Hematopoietic multipotent progenitor cell (in vitro differentiated cells): Measurements from ENCODE around the gene NAA40. TPM values are rescaled to one million over a fixed set of nuclear protein-coding genes. Genes with fewer than 3 reads are reported as not detected.
A peak's percentile ranks its signal among the peaks of the same experiment; 100 is the strongest.

Experiments used
- DNase-seq, 3 donors: peaks; one replicate each; pipeline ENCODE4 v3.0.0-alpha.2; 2011 to 2015; ENCODE audit warnings: low read depth in 2 of 3, low spot score in 2 of 3
- total RNA-seq: library from RNA; depleted of rRNA; stranded (reverse); fragments of >200 nt; gene quantifications from one replicate; pipeline ENCODE4 v1.2.3, GENCODE V29; 2012

The NAA40 gene
- total RNA-seq, result 13.5 TPM

DNA sequence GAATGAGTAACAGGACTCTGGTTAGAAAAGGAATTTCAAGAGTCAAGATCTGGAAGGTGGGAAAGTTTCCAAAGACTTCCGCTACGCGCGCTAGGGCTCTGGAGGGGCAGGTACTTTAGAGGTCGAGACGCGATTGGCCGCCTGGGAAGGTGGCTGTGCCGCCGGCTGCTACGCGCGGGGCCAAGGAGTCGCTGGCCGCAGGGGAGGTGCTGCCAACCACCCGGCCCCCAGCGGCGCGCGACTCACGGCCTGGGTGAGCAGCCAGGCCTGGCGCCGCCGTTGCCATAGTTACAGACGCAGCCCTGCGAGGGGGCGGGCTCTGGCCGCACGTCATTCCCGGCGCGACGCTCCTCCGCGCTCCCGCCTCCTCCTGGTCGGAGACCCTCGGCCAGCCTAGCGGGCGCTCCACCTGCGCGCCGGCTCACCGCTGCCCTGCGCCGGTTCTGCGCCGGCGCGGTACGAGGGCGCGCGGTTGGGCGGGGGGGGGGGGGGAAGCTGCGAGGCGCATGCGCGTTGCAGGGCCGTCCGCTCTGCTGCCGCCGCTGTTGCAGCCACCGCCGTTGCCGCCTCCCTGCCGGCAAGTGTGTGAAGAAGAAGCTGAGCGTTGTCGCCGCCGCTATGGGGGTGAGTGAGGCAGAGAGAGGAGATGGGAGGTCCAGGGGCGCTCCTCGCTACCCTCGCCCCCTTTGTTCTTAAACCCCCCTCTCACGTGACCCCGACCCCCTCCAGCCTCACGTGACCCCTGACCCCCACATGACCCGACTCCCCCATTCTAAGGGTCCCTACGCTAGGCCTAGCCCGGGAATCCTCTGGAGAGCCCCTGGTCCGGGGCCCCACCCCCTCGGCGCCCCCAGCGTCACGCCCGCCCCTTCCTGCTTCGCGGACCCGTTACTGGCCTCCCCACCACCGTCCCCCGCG lies at the start of gene NAA40:
Gene NAA40, plus strand, starts transcription at position 524 of the 918 bp plus-strand sequence. Its CDS starts 95 bp downstream, at position 619.
- DNase-seq, result peak; percentile 93 to 98 (median 97)

DNA sequence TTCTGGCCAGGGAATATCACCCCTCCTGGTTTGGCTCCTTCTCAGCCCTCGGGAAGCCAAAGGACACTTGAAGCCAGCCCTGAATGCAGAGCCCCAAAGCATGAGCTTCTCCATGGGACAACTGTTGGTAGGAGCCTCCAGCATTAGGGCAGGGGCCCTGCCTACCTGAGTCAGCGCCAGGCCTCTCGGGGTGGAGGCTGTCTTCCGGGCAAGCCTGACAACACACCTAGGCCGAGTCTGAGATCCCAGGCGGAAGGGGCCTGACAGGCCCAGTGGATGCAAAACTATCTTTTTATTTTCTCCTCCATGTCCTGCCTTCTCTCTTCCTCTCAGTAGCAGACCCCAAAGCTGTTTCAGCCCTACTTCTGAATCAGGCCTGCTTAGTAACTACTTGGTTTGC lies 49.5 kb upstream of the NAA40 start:
- DNase-seq, result no peak

DNA sequence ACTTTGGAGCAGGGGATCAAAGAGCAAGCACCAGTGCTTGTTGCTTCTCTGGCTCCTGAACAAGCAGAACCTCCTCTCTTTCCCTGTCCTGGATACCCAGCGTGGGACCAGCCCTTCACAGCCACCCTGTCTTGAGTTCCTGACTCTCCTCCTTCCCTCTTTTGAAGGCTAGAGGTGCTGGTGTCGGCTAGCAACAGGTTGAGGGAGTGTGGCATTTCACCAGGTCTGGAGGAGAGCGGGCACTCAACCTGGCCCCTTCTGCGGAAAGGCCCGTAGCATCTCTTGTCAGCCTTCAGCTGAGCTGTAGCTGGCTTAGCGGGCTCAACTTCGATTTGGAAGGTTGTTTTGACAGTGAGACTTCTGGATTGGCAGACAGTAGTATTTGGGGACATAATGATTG lies 48.4 kb upstream of the NAA40 start:
- no peak for DNase-seq

DNA sequence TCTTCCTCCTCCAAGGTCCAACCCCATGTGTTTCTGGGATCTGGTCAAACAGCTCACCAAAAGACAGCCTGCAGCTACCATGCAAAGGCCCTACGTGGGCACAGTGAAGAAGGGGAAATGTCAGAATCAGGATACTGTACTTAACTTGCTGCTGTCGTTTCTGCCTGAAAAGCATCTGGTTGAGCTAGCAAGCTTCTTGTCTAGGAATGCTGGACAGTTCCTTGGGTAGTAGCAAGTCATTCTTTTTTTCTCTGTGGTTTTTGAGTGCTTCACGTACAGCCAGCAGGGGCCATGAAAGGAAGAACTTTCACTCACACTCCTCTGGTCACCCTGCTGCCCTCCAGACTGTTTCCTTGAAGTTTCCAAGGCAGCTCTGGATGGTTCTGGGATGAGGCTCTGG lies 46.6 kb upstream of the NAA40 start:
- DNase-seq, result peak in 1 of 3 donors; percentile 55

DNA sequence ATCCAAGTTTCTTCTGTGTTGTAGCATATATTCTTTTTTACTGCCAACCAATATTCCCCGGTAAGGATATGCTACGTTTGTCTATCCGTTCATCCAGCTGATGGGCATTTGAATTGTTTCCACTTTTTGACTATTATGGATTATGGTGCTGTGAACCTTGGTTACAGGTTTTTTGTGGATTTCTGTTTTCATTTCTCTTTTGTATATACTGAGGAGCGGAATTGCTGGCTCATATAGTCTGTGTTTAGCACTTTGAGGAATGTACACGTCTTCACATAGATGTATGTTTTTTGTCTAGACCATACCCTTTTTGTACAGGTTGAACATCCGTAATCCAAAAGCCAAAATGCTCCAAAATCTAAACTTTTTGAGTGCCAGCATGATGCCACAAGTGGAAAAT lies 45.4 kb upstream of the NAA40 start:
- DNase-seq, result no peak

DNA sequence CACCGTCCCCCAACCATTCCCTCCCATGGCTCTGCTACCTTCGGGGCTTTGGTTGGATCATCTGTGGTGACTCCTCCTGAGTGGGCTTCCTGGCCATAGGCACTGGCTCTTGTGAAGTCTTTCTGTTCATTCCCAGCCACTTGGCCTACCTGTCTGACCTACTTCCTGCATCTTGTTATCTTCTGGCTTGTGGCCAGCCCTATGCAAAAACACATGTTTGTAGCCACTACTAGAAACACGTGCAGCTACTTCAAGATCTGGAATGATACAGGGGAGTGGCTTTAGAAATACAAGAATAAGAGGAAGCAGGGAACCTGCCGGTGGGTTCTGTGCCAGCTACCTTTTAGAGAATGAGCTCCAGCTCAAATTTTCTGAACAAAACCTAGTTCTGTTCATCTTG lies 42.7 kb upstream of the NAA40 start:
- DNase-seq, result no peak

DNA sequence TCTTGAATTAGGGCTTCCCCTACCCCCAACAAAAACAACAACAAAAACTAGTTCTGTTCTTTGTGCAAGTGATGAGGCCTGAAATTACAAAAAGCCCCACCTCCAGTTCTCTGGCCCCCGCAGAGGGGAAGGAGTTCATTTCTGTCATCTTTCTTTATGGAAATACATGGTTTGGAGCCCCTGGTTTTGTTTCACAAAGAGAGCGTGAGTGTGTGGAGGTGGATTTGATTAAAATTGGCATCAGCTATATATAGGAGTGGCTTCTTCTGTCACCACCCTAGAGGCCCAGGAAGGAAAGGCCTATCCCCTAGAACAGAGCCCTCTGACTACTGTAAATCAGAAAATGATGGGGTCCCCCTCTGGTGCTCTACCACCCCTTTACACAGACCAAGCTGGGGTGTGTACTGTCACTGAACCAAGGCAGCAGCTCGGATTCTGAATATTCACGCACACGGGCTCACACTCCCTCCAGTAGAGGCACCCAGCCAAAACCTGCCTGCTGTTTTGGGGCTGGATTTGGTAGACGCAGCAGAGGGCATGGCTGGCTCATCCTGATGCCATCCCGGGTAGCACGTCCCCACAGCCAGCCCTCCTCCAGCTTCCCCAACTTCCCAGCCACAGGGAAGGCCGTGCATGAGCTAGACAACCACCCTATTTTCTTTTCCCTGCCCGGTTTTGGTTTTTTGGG lies 41.2 kb upstream of the NAA40 start:
- no peak for DNase-seq

DNA sequence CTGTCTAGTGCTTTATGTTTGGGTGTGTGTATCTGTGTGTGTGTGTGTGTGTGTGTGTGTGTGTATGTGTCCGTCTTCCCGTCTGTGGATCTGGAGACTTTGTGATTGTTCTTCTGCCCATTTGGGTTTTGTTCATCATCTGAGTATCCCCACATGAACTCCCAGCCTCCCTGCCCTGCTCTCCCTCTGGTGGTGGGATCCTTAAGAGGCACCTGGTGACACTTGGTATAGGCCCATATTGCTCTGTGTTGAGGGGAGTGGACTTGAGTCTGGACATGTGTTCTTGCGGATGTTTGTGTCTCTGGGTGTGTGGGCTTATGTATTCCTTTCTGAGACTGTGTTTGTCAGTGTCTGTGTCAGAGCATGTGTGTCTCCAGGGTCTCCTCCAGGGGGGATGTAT lies 37.1 kb upstream of the NAA40 start:
- peak in 1 of 3 donors; percentile 60 for DNase-seq

DNA sequence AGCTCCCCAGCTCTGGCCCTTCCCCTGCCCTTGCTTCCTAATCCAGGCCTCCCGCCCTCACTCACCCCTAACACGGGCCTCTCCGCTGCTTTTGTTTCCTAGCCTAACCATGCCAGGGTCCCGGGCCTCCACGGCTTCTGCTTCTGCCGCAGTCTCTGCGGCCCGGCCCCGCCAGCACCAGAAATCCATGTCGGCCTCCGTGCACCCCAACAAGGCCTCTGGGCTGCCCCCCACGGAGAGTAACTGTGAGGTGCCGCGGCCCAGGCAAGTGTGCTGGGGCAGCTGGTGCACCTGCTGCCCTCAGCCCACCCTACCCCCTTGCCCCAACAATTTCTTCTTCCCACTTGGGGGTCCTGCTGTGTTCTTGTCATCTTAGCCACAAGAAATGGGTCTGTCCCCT lies 34.9 kb upstream of the NAA40 start:
- no peak for DNase-seq

DNA sequence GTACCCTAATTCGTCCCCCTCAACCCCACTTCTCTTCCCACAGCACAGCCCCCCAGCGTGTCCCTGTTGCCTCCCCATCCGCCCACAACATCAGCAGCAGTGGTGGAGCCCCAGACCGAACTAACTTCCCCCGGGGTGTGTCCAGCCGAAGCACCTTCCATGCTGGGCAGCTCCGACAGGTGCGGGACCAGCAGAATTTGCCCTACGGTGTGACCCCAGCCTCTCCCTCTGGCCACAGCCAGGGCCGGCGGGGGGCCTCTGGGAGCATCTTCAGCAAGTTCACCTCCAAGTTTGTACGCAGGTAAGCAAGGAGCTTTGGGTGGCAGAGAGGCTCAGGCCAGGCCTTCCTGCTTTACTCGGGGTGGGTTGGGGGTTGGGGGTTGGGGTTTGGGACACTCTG lies 34.1 kb upstream of the NAA40 start:
- DNase-seq, result no peak

DNA sequence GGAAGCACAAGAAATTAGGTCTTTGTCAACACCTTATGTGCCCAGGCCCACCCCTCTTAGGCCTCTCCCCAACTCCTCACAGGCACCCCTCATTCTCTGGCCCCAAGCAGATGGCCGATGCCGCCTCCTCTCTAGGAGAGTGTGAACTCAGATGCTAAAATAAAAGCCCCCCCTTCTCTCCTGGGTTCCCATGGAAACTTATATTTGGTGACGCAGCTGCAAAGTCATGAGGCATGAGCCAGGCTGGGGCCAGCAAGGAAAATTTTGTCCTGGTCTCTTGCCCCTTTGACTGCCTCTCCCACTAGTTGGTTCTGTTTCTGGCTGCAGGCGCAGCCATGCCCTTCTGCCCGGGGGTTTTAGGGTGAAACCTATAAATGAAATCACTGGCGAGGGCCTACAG lies 33.6 kb upstream of the NAA40 start:
- DNase-seq, result no peak

DNA sequence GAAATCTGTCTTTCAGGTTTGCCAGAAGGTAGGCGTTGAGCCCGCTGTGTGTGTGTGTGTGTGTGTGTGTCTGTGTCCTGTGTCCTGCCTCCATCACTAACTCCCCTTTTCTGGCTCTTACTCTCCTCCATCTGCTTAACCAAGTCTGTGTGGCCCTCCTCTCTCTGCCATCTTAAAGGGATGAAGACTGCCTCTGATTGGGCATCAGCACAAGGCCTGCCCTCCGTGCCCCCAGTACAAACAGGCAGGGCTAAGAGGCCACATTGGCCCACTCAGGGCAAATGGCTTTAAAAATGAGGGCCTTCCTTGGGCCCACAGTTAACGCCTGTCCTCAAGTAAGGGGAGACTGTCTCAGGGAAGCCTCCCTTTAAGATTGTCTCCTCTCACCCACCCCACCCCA lies 32.7 kb upstream of the NAA40 start:
- no peak for DNase-seq

DNA sequence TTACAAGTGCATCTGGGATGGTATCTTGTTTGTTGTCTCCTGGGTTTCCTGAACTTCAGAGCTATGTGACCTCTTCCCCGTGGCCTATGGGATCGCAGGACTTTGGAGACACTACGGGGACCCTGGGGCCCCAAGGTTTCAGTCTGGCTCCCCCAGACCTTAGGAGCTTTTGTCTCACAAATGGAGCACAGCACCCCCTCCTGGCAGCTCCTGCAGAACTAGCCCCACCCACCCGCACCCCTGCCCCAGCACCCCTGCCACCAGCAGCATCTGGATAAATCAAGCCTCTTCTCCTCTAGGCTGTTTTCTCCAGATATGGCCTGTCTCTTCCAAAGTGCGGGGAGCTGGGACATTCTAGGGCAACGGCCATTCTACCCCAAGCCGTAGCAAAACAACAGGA lies 32.2 kb upstream of the NAA40 start:
- peak in 1 of 3 donors; percentile 60 for DNase-seq

DNA sequence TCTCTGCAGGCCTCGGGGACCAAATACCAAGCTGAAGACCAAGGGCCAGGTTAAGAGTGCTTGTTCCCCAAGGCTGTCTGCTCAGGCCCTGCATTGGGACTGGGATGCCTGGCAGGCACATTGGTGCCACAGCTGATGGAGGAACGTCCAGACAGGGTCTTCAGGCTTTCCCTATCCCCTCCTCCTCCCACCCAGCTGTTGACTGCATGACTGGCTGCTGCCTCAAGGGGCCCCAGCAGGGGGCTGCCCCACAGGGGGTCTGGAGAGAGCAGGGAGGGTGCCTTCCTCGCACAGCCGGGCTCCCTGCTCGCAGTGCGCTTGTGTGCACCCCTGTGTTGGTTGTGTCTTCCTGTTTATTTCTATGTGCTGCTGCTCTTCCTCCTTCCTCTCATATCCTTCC lies 31.7 kb upstream of the NAA40 start:
- no peak for DNase-seq

DNA sequence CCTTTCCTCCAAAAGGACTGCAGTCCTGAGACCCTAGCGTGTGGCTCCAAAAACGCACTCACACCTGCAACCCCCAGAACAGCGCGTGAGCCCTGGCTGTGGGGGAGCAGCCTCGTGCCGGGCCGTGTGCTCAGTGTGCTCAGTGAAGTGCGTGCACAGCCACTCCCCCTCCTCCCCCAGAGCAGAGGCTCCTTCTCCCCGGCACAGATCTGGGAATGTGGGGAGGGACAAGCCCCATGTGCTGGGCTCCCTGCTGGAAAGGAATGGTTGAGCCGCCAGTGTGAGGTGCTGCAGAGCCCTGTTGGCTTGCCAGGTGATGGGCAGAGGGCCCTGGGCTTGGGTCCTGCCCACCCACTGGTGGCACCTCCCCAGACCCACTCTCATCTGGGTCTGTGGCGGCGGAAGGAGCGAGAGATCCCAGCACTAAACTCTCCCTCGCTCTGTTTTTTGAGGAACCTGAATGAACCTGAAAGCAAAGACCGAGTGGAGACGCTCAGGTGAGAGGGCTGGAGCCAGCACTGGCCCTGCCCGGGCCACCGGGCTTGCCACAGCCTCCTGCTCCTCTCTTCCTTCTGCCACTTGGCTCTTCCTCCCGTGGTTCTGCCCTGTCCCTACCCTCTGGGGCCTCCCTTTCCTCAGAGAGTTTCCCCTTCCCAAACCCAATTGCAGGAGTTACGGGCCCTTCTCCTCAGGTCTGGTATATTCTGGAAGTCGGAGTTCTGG lies 30.8 kb upstream of the NAA40 start:
- no peak for DNase-seq

DNA sequence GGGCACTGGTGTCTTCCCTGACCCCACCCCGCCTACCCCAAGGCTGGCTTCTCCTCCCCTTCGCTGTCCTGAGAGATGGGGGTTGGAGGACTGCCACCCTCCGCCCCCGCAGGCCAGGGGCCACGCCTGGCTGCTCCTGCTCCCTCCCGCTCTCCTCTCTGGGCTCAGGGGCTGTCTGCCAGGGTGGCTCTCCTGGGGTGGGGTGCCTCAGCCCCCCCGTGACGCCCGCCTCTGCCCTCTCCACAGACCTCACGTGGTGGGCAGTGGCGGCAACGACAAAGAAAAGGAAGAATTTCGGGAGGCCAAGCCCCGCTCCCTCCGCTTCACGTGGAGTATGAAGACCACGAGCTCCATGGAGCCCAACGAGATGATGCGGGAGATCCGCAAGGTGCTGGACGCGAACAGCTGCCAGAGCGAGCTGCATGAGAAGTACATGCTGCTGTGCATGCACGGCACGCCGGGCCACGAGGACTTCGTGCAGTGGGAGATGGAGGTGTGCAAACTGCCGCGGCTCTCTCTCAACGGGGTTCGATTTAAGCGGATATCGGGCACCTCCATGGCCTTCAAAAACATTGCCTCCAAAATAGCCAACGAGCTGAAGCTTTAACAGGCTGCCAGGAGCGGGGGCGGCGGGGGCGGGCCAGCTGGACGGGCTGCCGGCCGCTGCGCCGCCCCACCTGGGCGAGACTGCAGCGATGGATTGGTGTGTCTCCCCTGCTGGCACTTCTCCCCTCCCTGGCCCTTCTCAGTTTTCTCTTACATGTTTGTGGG lies 30.0 kb upstream of the NAA40 start:
- no peak for DNase-seq

DNA sequence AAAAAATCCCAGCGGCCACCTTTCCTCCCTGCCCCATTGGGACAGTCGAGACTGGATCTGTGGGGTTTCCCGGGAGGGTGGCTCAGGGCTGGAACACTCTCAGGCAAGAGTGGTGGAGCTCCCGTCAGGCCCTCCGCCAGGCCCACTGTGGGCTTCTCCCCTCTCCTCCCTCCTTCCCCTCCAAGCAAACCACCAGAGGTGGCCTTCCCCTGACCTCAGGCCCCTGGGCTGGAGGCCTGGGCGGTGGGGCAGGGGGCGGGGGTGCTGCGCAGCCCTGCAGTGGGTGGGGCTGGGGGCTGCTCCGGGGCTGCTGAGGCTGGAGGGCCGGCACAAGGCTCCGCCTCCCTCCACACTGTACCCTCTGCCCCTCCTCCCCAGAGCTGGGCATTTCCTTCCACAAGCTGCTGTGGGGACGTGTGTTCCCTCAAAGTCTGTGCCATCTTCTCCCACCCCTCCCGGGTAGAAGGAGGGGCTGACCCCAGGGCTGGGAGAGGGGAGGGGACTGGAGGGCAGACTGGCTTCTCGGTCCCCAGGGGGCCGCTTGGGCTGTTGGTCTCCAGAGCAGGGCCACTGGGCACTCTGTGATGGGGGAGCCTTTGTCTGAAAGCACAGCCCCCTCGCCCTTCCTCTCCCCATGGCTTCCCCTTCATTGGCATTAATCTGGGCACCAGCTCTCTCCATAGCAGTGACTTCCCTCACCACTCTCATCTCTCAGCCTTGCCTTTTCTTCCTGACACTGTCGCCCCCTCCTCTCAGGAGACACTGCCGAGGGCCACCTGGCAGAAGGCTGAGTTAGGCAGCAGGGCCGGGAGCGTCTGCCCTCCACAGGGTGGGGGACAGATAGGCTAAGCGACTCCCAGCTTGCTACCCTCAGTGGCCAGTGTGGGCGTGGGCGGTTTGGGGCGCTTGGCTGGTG lies 29.0 kb upstream of the NAA40 start:
- peak in 1 of 3 donors; percentile 37 for DNase-seq

DNA sequence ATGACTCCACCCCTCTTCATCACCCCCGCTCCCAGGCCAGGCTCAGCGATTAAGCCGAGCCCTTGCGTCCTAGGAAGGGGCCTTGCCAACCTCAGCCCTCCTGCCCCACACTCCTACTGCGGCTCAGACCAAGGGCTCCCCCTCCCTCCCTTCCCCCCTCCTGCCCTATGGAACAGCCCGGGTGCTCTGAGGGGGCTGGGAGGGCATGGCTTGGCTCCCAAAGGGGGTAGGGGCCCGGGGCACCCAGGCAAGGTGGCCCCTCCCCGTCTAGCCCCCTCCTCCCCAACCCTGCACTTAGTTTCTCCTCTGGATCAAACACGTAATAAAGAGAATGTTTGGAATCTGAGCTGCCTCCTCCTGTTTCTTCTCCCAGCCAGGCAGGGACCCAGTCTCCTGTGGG lies 28.1 kb upstream of the NAA40 start:
- no peak for DNase-seq

DNA sequence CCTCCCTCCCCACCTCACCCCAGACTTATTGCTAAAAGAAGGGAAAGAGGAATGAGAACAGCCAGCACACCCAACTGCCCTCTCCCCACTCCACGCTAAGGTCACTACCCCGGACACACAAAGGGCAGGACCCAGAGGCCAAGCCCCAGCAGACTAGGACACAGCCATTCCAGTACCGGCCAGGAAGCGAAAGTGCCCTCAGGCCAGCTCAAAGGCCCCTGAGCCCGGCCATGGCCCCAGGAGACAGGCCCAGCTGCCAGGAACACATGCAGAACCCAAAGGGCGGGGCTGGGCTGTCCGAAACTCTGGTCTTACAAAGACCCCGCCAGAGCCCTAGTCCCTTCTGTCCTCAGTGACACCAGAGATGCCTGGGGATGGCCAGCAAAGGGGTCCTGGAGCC lies 27.4 kb upstream of the NAA40 start:
- no peak for DNase-seq

DNA sequence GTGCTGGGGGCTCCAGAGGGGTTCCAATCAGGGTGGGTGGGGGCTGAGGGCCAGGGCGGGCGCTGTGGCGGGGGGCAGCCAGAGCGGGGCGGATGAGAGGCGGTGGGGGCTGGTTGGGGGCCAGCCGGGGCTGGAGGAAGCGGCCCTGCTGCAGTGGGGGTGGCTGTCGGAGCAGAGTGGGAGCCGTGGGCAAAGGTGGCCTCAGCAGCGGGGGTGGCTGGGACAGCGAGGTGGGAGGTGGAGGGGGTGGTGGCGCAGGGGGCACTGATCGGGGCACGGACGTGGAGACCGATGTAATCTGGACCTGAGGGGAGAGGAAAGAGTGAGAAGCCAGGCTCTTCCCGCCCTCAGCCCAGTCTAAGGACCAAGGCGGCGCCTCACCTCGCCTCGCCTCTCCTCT lies 26.9 kb upstream of the NAA40 start:
- no peak for DNase-seq
